Astrocyte of the cerebellum (primary cell): ENCODE measurements around the gene DRD1.

Experiments used
- DNase-seq: peaks from one replicate; pipeline ENCODE4 v3.0.0-alpha.2; 2011; ENCODE audit warnings: low read depth
- H3K4me3 ChIP-seq: 2 replicates; pipeline ENCODE4 v1.5.1; 2011; ENCODE audit warnings: mild to moderate bottlenecking, low read depth, low read length, moderate library complexity
- in situ Hi-C: cut with HindIII; loops from 2 replicates; pipeline ENCODE4 v1.10.0; 2017; ENCODE audit warnings: low sequenced_read_pairs
- TF ChIP-seq, protein P1 (sequence below): IDR thresholded peaks from 2 replicates; pipeline ENCODE4 v1.5.1; 2012; ENCODE audit warnings: low read length, low read depth, moderate library complexity, mild to moderate bottlenecking; ENCODE audit errors: missing control alignments

DRD1 gene

DNA sequence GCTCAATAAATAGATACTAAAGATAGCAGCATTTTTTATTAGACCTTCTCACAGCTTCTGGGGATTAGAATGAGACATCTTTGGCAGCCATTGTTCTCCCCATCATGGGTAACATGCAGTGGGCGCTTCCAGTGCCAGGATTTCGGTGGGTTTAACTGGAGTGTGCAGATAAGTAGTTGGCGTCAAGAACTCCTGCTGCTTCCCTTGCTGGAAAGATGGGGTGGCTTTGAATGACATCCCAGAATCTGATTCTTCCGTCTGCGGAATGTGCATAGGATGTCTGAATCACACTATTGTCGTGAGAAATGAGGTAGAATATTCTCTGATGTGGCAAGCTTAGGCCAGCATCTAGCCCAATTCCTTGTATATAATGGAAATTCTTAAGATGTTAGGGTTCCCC is 41.6 kb upstream of the DRD1 start:
- in situ Hi-C loops: no loop called here
- no peak overlapping the region for H3K4me3 ChIP-seq
- no peak for DNase-seq
- TF ChIP-seq, protein P1, sequence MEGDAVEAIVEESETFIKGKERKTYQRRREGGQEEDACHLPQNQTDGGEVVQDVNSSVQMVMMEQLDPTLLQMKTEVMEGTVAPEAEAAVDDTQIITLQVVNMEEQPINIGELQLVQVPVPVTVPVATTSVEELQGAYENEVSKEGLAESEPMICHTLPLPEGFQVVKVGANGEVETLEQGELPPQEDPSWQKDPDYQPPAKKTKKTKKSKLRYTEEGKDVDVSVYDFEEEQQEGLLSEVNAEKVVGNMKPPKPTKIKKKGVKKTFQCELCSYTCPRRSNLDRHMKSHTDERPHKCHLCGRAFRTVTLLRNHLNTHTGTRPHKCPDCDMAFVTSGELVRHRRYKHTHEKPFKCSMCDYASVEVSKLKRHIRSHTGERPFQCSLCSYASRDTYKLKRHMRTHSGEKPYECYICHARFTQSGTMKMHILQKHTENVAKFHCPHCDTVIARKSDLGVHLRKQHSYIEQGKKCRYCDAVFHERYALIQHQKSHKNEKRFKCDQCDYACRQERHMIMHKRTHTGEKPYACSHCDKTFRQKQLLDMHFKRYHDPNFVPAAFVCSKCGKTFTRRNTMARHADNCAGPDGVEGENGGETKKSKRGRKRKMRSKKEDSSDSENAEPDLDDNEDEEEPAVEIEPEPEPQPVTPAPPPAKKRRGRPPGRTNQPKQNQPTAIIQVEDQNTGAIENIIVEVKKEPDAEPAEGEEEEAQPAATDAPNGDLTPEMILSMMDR: no peak

DNA sequence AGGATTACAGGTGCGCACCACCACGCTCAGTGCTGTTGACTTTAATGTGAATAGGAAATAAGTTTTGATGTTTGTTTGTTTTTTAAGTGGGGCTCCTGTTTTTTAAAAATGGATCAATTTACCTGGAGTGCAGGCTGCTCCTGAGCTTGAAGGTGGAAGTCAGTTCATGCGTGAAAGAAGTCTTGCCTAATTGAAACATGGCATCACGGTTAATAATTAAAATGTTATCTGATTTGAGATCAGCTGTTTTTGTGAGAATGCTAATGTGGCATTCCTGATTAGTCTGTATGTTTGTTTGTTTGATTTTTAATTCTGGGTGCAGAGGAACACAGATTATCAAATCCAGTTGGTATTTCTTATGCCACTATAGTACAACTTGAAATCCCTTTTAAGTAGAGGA is 40.8 kb upstream of the DRD1 start:
- TF ChIP-seq, protein P1: no peak
- in situ Hi-C loops: no loop called here
- no peak overlapping the region for H3K4me3 ChIP-seq
- no peak for DNase-seq

DNA sequence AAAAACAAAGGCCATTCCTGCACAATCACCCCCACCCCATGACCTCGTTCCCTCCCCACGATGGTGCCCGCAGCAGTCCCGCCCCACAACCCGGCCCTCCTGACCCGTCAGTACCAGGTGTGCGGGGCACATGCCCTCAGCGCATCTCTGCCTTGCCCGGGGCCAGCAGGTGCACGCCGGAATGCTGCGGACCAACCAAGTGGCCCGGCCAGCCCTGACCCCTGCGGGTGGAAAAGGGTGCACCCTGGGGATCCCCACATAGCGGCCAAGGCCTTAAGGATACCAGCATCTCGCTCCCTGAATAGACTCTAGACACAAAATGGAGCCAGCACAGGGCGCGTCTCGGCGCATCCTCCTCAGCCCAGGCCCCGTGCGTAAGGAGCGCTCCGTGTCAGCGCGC is 40.3 kb upstream of the DRD1 start:
- DNase-seq: no peak
- in situ Hi-C loops: no loop called here
- TF ChIP-seq, protein P1: no peak
- H3K4me3 ChIP-seq: no peak overlapping the region

DNA sequence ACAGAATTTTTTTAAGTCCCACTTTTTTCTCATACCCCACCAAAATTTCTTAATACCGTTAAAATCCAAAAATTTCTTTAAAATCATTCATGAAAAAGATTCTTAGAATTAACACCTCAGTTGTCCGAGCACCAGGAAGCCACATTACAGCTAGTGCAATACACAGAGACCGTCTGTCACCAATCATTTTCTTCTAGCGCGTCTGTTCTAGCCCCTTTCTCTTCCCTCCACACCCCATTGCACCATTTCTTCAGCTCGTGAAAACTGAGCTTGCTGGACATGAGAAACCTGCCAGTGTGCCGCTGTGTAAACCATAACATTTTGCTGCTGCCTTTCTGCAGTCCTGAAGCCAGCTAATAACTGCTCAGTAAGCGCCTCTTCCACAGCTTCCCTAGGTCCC is 39.4 kb upstream of the DRD1 start:
- in situ Hi-C loops: no loop called here
- no peak for DNase-seq
- no peak overlapping the region for H3K4me3 ChIP-seq
- TF ChIP-seq, protein P1: no peak

DNA sequence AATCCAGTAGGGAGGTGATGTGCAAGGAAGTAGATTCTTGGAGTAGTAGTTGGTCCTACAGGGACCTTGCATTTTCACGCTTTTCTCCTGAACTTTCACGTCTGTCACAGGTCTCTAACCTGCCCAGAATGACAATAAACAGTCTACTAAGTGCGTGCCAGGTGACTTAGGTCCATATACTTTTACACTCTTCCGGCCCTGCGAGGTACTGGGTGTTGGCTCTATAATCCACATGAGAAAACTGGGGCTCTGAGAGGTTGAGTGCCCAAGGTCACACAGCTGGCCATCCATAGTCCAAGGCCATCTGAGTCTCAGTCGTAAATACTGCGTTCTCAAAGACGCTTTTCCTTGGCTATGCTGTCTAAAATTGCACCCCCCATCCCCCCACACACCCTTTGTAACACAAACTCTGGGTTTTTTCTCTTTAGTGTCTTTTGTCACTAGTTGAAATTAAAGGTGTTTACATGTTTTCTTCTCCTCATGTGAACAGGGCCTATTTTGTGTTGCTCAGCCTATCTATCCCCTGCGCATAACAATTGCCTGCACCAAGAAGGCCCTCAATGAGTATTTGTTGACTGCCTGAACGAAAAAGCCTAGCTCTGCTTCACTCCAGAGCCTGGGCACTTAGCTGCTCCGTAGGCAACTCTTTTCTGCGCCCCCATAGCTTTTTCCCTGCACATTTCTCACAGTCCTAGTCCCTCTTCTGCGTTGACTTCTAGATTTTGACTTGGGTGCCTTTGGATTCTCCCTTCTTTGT is 35.3 kb upstream of the DRD1 start:
- in situ Hi-C loops: no loop called here
- peak overlapping the region; percentile 80 for H3K4me3 ChIP-seq
- TF ChIP-seq, protein P1: no peak
- no peak for DNase-seq

DNA sequence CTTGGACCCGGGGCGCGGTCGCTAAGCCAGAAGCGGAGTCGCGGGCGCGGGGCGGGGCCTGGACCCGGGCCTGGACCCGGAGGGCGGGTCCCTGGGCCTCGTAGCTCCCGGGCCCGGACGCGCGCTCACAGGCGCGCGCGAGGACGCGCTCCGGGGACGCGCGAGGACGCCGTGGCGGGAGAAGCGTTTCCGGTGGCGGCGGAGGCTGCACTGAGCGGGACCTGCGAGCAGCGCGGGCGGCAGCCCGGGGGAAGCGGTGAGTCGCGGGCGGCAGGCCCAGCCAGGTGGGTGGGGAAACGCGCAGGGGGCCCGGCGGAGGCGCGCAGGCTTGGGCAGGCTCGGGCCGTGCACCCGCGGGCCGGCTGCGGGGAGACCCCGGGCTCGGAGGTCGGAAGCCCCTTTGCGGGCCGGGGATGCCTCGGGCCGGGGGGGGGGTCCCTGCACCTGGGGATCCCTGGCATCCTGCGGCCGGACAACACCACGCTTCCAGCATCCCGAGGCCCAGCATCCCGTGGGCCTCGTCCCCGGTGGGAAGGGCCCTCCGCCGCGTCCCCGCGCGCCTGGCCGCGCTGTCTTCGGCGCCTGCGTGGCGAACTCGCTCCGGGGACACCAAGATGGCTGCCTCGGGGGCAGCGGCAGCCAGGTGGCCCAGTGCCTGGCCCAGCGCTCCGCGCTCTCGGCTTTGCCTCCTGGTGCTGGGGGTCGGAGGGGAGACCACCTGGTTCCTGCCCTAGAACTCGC is 34.6 kb upstream of the DRD1 start, which contains the start of gene SFXN1:
TSS of gene SFXN1 (plus strand) at position 177 of the 741 bp plus-strand sequence. CDS start 13,544 bp downstream, outside the sequence.
- peak within 1 kb of the TSS; percentile 80 for H3K4me3 ChIP-seq
- TF ChIP-seq, protein P1: no peak
- in situ Hi-C loops: no loop called here
- DNase-seq: peak; percentile 23
